ENCODE data around the gene GMPPB.

DNA sequence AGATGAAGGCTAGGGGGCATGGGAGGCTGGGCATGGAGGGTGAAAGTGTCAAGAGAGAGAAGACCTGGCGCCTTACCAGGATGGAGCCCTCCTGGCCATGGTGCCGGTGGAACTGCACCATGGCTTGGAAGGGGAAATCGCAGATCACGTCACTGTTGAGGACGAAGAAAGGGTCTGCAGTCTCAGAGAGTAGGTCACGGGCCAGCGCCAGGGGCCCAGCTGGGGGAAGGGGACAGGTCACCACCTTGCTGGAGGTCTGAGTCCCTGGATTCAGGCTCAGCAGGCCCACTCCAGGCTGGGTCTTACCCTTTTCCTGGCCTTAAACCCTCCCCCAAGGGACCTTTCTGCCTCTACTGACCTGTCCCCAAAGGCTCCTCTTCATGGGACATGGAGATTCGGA is 855 bp downstream of the GMPPB start:
- TF ChIP-seq POLR2A (IDR thresholded peaks at IDR 0.05; ENCODE audit: low read depth, low read length) (no peak), POLR2AphosphoS5 (IDR thresholded peaks at IDR 0.05; ENCODE audit: low read depth, low read length) (no peak), TAF1 (IDR thresholded peaks at IDR 0.05; ENCODE audit: borderline replicate concordance, low read depth, low read length) (no peak)

Data from GM12892 (cell line).